Limb (tissue), 2 donors: ENCODE results near the gene MASP1.
A peak's percentile ranks its signal among the peaks of the same experiment; 100 is the strongest.

ENCODE experiments used
- DNase-seq, 2 donors: peaks; one replicate each; pipeline ENCODE4 v3.0.0-alpha.2; 2016; ENCODE audit errors: extremely low spot score in 2 of 2

MASP1 gene

GRCh38 chr3:187295316-187296034, 3.9 kb upstream of the MASP1 start:
- no peak for DNase-seq

- peak in 1 of 2 donors; percentile 27 for DNase-seq
Observed at GRCh38 chr3:187293516-187294430, 2.2 kb upstream of the MASP1 start.

GRCh38 chr3:187292631-187293515, 1.3 kb upstream of the MASP1 start:
- DNase-seq: no peak

DNA sequence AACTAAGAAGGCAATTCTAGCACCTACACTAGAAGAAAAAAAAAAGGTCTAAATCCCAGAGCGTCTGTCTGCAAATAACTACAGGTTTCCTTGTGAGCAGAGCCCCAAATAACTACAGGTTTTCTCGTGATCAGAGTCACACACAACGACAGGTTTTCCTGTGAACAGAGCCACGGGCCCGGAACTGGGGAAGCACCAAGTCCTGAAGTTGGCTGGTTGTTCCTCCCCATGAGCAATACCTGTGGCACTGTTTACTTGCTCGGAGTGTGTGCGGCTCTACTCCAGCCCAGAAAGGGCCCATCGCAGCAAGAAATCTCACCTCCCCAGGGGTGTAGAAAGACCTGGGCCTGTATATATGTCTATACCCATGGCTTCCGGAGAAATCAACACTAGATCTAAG, 644 bp upstream of the MASP1 start:
- no peak for DNase-seq

GRCh38 chr3:187291001-187291511, 481 bp downstream of the MASP1 start:
- DNase-seq: peak; percentile 13 to 58

GRCh38 chr3:187290503-187290902, 1.0 kb downstream of the MASP1 start:
- DNase-seq: peak in 1 of 2 donors; percentile 30

DNA sequence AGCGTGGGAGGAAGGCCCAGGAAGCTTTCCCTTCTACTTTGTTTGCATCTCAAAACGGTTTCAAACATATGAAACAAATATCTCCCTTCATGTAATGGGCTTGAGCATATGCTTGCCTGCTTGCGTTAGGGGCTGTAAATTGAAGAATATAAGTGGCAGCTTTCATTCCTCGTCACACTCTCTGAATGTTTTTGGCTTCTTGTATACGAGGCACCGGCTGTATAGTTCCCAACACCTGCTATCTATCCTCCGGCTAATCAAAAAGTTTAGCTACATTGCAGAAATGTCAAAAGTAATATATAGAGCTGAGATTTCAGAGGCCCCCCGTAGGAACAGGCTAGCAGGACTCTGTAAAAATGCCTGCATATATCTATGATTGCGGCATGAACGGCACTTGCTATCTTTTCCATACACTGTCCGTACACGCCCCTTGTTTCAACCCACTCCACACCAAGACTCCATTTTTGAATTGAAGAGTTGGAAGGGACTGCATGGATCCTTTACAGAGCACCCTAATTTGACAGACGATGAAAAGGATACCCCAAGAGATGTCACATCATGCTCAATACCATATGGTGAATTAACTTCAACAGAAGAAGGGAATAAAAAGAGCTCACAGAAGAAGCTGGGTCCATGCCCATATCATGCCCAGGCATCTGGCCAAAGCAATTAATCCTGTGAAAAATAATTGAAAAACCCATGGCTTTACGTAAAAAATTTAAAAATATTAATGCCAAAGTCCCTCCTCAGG, 2.5 kb downstream of the MASP1 start:
- no peak for DNase-seq

DNA sequence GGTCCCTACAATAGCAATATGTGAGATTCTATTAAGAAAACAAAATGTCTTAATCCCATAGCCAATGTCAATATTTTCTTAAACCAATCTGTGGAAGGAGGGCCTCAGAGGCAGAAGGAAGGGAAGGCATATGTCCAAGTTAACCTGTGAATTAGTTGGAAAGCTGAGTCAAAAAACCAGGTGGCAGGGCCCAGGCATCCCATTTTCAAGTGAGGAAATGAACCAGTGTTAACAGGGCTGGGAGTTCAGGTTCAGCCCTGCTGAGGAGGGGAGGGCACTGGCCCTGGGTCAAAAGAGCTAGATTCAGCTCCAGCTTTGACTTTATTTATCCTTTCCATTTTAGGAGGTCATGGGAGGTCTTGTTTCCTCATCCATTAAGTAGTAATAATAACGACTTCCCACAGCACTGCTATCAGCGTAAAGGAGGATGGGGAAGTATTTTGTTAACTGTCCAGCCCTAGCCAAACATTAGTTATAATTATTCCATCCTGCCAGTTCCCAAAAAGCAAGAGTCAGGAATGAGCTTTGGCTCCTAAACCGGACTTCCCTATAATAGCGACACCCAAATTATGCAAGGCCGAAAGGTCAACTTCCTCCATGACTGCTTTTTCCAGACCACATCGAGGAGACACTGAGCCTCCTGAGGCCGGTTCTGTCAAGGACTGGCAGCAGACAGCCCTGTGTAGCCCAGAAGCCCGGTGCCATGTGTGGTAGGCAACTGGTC, 3.2 kb downstream of the MASP1 start:
- DNase-seq: no peak

DNA sequence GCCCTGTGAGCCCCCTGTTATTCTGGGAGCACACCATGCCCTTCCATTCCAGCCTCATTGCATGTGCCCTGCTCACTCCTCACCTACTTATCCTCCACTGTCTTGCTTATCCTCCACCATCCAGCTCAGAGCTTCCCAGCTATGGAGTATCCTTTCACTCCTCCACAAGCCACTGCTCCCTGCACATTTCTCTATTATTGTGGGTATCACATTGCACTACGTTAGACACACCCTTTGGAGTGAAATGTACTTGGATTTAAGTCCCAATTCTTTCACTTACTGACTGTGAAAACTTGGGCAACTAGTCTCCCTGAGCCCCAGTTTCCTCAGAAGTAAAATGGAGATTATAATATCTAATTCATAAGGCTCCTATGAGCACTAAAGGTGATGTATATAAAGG, 4.3 kb downstream of the MASP1 start:
- DNase-seq: no peak

GRCh38 chr3:187286467-187287059, 5.0 kb downstream of the MASP1 start:
- DNase-seq: no peak

- no peak for DNase-seq
Observed at GRCh38 chr3:187281191-187281714, 10.3 kb downstream of the MASP1 start.

GRCh38 chr3:187280644-187281043, 10.9 kb downstream of the MASP1 start:
- no peak for DNase-seq

DNA sequence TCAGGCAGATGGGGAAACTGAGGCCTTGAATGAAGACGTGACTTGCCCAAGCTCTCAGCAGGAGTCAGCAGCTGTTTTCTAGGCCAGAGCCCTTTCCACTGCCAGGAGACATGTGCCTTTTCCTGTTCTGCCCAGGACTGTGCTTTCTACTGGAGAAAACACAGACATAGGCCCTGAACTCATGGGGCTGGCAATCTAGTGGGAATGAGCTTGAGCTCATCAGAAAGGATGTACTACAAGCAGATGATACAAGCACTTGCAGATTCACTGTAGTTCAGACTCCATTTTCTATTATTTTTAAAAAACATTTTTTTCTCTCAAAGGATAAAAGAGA, 14.4 kb downstream of the MASP1 start:
- no peak for DNase-seq

- DNase-seq: no peak
Observed at GRCh38 chr3:187276397-187277128, 15.0 kb downstream of the MASP1 start.

- no peak for DNase-seq
Observed at GRCh38 chr3:187274977-187275338, 16.6 kb downstream of the MASP1 start.

- DNase-seq: no peak
Observed at GRCh38 chr3:187274315-187274976, 17.1 kb downstream of the MASP1 start.

GRCh38 chr3:187271582-187271981, 20.0 kb downstream of the MASP1 start:
- no peak for DNase-seq

GRCh38 chr3:187269486-187269885, 22.1 kb downstream of the MASP1 start:
- no peak for DNase-seq
